ENCODE data around the gene COL27A1.

COL27A1 gene

GRCh38 chr9:114361542-114361941 is 206.2 kb downstream of the COL27A1 start:
- TF ChIP-seq FOXP2 (optimal IDR thresholded peaks at IDR 0.05; ENCODE audit: borderline replicate concordance, extremely low read depth, extremely low read length, insufficient read depth) (no peak), POLR2AphosphoS5 (IDR thresholded peaks at IDR 0.05; ENCODE audit: low read depth, low read length) (no peak), TAF1 (IDR thresholded peaks at IDR 0.05; ENCODE audit: borderline replicate concordance, insufficient read depth, low read length) (no peak), SIN3A (IDR thresholded peaks at IDR 0.05; ENCODE audit: borderline replicate concordance, insufficient read depth, low read length) (no peak), REST (IDR thresholded peaks at IDR 0.05; ENCODE audit: insufficient read depth in 1 of 2, low read depth in 2 of 2, low read length in 2 of 2) (no peak)
